Neural cell (in vitro differentiated cells): ENCODE measurements around the gene TATDN2.

Experiments
- CTCF ChIP-seq: fragments of 450-650 bp; IDR thresholded peaks from 2 replicates; pipeline ENCODE4 v1.5.1; 2014; ENCODE audit warnings: antibody characterized with exemption, mild to moderate bottlenecking, moderate library complexity; ENCODE audit not compliant: poor library complexity, severe bottlenecking
- EP300 ChIP-seq: fragments of 450-650 bp; conservative IDR thresholded peaks from 2 replicates; pipeline ENCODE4 v1.6.1; 2014; ENCODE audit warnings: antibody characterized with exemption, mild to moderate bottlenecking, moderate library complexity; ENCODE audit not compliant: poor library complexity, severe bottlenecking
- EZH2 ChIP-seq: fragments of 200-600, 300-800 bp; shearing (Covaris generic), sonication (generic); IDR thresholded peaks from 2 replicates; pipeline ENCODE4 v1.6.1; 2014; ENCODE audit warnings: antibody characterized with exemption, low read length, borderline replicate concordance, mild to moderate bottlenecking; ENCODE audit not compliant: insufficient read depth, poor library complexity, severe bottlenecking
- POLR2AphosphoS5 ChIP-seq: IDR thresholded peaks from 2 replicates; pipeline ENCODE4 v1.6.1; 2012
- RAD21 ChIP-seq: fragments of 450-650 bp; conservative IDR thresholded peaks from 2 replicates; pipeline ENCODE4 v1.6.1; 2014; ENCODE audit warnings: antibody characterized with exemption, mild to moderate bottlenecking, moderate library complexity
- REST ChIP-seq: IDR thresholded peaks from 2 replicates; pipeline ENCODE4 v1.6.1; 2012; ENCODE audit warnings: borderline replicate concordance

DNA sequence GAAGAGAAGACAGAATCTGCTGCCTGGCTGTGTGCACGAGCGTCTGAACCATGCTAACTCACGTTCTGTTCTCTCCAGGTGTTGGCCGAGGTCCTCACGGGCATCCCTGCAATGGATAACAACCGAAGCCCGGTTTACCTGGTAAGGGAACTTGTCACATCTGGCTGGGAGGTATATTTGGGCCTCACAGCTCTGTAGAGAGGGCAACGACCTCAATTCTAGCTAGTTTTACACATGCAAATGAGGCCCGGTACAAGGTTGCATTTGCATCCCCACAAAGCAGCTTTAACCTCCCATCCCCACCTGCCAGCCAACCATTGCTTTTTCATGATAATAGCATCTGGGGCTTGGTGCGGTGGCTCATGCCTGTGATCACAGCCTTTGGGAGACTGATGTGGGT, 22.0 kb upstream of the TATDN2 start:
- TF ChIP-seq POLR2AphosphoS5, result no peak
- TF ChIP-seq RAD21, result no peak
- TF ChIP-seq CTCF, result no peak
- TF ChIP-seq EP300, result no peak
- TF ChIP-seq EZH2, result no peak
- no peak for TF ChIP-seq REST
